ENCODE measurements around the gene PRKCSH. TPM values are rescaled to one million over a fixed set of nuclear protein-coding genes. Genes with fewer than 3 reads are reported as not detected.
"Not testable (repeated sequence)": the region's sequence is repeated elsewhere in the genome, so short reads cannot be mapped to it uniquely, and the experiment has no call there.

Gene PRKCSH
- polyA plus RNA-seq, 1 experiment: 348 TPM

DNA sequence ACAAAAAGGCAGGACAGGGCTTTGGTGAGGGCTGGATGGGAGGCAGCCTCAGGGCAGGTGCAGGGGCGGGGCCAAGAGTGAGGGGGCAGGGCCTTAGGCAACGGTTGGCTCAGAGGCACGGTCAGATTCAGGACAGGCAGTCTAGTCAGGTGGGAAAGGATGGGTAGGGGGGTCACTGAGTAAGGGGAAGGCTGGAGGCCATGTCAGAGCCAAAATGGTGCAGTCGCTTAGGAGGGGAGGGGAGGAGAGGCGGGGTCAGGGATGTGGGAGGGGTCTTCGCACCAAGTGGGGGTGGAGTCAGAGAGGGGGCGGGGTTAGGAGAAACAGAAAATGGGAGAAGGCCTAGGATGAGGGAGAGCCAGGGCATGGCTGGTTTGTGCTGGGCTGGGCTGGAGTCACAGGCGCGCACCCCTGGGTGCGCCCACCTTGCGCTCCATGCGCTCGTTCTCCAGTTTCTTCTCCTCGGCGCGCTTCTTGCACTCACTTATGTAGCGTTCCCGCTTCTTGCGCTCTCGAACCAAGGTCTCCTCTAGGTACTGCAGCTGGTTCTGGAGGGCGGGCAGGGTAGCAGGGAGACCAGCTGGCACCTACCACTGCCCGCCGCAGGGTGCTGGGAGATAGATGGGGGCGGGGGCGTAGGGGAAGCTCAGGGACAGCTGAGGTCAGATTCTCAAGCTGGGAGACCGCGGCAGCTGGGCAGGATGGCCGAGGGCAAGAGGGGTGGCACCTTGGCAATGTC lies 9.5 kb upstream of the PRKCSH start:
- TF ChIP-seq, protein P1, sequence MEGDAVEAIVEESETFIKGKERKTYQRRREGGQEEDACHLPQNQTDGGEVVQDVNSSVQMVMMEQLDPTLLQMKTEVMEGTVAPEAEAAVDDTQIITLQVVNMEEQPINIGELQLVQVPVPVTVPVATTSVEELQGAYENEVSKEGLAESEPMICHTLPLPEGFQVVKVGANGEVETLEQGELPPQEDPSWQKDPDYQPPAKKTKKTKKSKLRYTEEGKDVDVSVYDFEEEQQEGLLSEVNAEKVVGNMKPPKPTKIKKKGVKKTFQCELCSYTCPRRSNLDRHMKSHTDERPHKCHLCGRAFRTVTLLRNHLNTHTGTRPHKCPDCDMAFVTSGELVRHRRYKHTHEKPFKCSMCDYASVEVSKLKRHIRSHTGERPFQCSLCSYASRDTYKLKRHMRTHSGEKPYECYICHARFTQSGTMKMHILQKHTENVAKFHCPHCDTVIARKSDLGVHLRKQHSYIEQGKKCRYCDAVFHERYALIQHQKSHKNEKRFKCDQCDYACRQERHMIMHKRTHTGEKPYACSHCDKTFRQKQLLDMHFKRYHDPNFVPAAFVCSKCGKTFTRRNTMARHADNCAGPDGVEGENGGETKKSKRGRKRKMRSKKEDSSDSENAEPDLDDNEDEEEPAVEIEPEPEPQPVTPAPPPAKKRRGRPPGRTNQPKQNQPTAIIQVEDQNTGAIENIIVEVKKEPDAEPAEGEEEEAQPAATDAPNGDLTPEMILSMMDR (IDR thresholded peaks at IDR 0.05; ENCODE audit: insufficient read depth, low read depth, low read length): no peak
- Histone ChIP-seq H3K36me3 (ENCODE audit: control insufficient read depth, insufficient read depth, low read length) (no peaks in the 10 kb centered on the region), H3K4me3 (ENCODE audit: low read depth, low read length) (no peak overlapping the region), H3K27me3 (ENCODE audit: control insufficient read depth, insufficient read depth, low read length) (peaks cover 1% of the 10 kb centered on the region; the same call in 1 of the 2 replicates)
- ChIA-PET CTCF (interaction anchor here (1.1 kb wide), 1 partner anchor 9 kb away, joined by 3 read pairs; the partner anchor contains the start of gene ODAD3), POLR2A (no interaction called here)
- DNase-seq (ENCODE audit: low read depth): no peak

DNA sequence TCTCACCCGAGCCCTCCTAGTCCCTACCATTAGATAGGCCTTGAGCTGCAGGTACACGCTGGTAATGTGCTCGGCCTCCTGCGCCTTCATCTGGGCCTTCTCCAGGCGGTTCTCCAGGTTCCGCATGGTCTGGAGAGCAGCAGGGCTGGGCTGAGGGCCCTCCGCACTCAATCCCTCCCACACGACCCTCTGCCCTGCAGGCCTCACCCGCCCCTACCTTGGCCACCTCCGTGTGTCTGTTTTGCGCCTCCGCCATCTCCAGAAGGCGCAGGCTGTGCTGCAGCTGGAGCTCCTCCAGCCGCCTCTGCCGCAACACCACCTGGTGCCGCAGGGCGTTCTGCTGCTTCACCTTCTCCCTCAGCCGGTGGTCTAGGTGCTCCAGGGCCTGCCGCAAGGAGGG lies 8.8 kb upstream of the PRKCSH start:
- no peak for DNase-seq (ENCODE audit: low read depth)
- peaks cover 1% of the 10 kb centered on the region; the same call in 1 of the 2 replicates for H3K27me3 ChIP-seq (ENCODE audit: control insufficient read depth, insufficient read depth, low read length)
- POLR2A ChIA-PET: no interaction called here
- no peaks in the 10 kb centered on the region for H3K36me3 ChIP-seq (ENCODE audit: control insufficient read depth, insufficient read depth, low read length)
- H3K4me3 ChIP-seq (ENCODE audit: low read depth, low read length): no peak overlapping the region
- TF ChIP-seq, protein P1 (IDR thresholded peaks at IDR 0.05; ENCODE audit: insufficient read depth, low read depth, low read length): no peak
- CTCF ChIA-PET: interaction anchor here (1.1 kb wide), 1 partner anchor 8 kb away, joined by 3 read pairs; the partner anchor contains the start of gene ODAD3

DNA sequence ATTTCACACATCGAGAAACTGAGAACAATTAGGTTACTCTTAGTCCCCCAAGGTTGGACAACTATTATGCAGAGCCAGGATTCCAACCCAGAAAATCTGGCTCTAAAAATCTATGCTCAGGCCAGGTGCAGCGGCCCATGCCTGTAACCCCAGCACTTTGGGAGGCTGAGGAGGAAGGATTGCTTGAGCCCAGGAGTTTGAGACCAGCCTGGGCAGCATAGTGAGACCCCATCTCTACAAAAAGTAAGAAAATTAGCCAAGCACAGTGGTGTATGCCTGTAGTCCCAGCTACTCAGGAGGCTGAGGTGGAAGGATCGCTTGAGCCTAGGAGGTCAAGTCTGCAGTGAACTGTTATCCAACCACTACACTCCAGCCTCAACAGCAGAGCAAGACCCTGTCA lies 1.9 kb upstream of the PRKCSH start:
- CTCF ChIA-PET: not testable (repeated sequence)

DNA sequence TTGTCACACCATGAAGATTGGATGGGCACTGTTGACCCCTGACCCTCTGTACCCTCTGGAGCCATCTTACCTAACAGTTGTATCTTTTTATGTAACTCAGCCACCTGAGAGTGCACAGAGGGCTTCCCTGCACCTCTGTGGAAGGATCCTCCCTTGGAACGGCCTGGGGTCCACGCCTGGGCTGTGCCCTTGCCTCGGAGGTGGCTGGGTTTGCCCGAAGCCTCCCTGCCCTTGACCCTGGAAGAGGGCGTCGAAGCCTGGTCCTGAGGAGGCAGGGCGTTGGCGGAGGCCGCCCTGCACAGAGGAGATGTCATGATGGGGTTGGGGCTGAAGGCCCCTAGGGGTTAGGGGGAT lies 755 bp upstream of the PRKCSH start:
- TF ChIP-seq, protein P1 (IDR thresholded peaks at IDR 0.05; ENCODE audit: insufficient read depth, low read depth, low read length): no peak
- Histone ChIP-seq H3K27me3 (ENCODE audit: control insufficient read depth, insufficient read depth, low read length) (no peaks in the 10 kb centered on the region), H3K36me3 (ENCODE audit: control insufficient read depth, insufficient read depth, low read length) (peaks cover 9% of the 10 kb centered on the region), H3K4me3 (ENCODE audit: low read depth, low read length) (peak overlapping the region; percentile 44)
- no peak for DNase-seq (ENCODE audit: low read depth)
- CTCF ChIA-PET: interaction anchor here (0.6 to 3.4 kb wide), 12 partner anchors 8 to 140 kb away, joined by 3 to 34 read pairs (median 4); partner anchors contain the start of genes CCDC159, EPOR, RGL3 and SWSAP1
- POLR2A ChIA-PET: no interaction called here

More for the DNA sequence above, 1.9 kb upstream of the PRKCSH start:
- H3K27me3 ChIP-seq (ENCODE audit: control insufficient read depth, insufficient read depth, low read length); H3K4me3 ChIP-seq (ENCODE audit: low read depth, low read length); POLR2A ChIA-PET; H3K36me3 ChIP-seq (ENCODE audit: control insufficient read depth, insufficient read depth, low read length); DNase-seq (ENCODE audit: low read depth): not testable (repeated sequence)

DNA sequence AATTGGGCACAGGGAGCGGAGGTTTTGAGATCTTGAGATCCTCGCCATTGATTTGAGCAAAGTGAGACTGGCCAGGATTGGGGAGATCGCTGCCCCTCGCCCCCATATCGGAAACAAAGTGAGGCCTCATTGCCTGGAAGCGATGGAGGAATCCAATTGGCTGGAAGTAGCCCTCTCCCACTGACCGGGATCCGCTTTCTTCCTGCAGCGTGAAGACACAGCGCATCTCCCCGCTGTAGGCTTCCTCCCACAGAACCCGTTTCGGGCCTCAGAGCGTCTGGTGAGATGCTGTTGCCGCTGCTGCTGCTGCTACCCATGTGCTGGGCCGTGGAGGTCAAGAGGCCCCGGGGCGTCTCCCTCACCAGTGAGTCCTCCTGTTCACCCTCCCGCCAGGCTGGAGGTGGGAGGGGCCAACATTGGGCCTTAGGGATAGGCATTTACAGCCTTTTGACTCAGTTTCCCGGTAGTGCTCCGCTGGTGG lies 438 bp downstream of the PRKCSH start:
- TF ChIP-seq, protein P1 (IDR thresholded peaks at IDR 0.05; ENCODE audit: insufficient read depth, low read depth, low read length): no peak
- DNase-seq (ENCODE audit: low read depth): no peak
- Histone ChIP-seq H3K36me3 (ENCODE audit: control insufficient read depth, insufficient read depth, low read length) (peaks cover 12% of the 10 kb centered on the region), H3K27me3 (ENCODE audit: control insufficient read depth, insufficient read depth, low read length) (no peaks in the 10 kb centered on the region), H3K4me3 (ENCODE audit: low read depth, low read length) (peak overlapping the region; percentile 76)
- POLR2A ChIA-PET: no interaction called here
- CTCF ChIA-PET: interaction anchor here (0.6 to 3.4 kb wide), 13 partner anchors 8 to 408 kb away, joined by 3 to 34 read pairs (median 4); partner anchors contain the start of genes EPOR, RGL3 and SWSAP1

All from BJ (cell line).